HG03060 (cell line): ENCODE data around the gene TMEM255B.

ENCODE experiments used
- ATAC-seq: cut with Tn5 transposase; IDR thresholded peaks from one replicate; pipeline ENCODE4 v1.9.1; 2021; ENCODE audit warnings: low read depth, moderate number of reproducible peaks; ENCODE audit not compliant: unreplicated experiment

The TMEM255B gene

GRCh38 chr13:113801289-113801961, 42.4 kb downstream of the TMEM255B start:
- ATAC-seq, result no peak

GRCh38 chr13:113802090-113802531, 43.1 kb downstream of the TMEM255B start:
- no peak for ATAC-seq

- ATAC-seq, result no peak
Measured at GRCh38 chr13:113802761-113803160, 43.7 kb downstream of the TMEM255B start.

GRCh38 chr13:113803409-113804016, 44.5 kb downstream of the TMEM255B start:
- no peak for ATAC-seq

GRCh38 chr13:113804017-113804702, 45.1 kb downstream of the TMEM255B start:
- no peak for ATAC-seq

GRCh38 chr13:113804703-113805430, 45.8 kb downstream of the TMEM255B start:
- ATAC-seq, result no peak

GRCh38 chr13:113805431-113806103, 46.5 kb downstream of the TMEM255B start:
- ATAC-seq, result no peak

- no peak for ATAC-seq
Measured at GRCh38 chr13:113806104-113806471, 47.1 kb downstream of the TMEM255B start.

- ATAC-seq, result no peak
Measured at GRCh38 chr13:113806526-113806925, 47.5 kb downstream of the TMEM255B start.

- no peak for ATAC-seq
Measured at GRCh38 chr13:113808058-113808834, 49.2 kb downstream of the TMEM255B start.

GRCh38 chr13:113809934-113810333, 50.9 kb downstream of the TMEM255B start:
- no peak for ATAC-seq

- ATAC-seq, result no peak
Measured at GRCh38 chr13:113810640-113811039, 51.6 kb downstream of the TMEM255B start.

- ATAC-seq, result no peak
Measured at GRCh38 chr13:113811081-113811928, 52.3 kb downstream of the TMEM255B start.

GRCh38 chr13:113812178-113813040, 53.4 kb downstream of the TMEM255B start:
- ATAC-seq, result no peak

GRCh38 chr13:113813070-113813748, 54.2 kb downstream of the TMEM255B start:
- no peak for ATAC-seq

- no peak for ATAC-seq
Measured at GRCh38 chr13:113813749-113814434, 54.9 kb downstream of the TMEM255B start.

- ATAC-seq, result no peak
Measured at GRCh38 chr13:113814435-113814821, 55.4 kb downstream of the TMEM255B start.
